ENCODE measurements around the gene PSMA5. TPM values are rescaled to one million over a fixed set of nuclear protein-coding genes. Genes with fewer than 3 reads are reported as not detected.

PSMA5 gene
- total RNA-seq, 1 experiment from 2014 or later: 169 TPM

- ATAC-seq (no peak), DNase-seq (ENCODE audit: low read depth, low spot score) (no peak)
- ChIA-PET RAD21 (ENCODE audit: low non-redundant PET in 1 of 2, low total read pairs in 2 of 2, uncharacterized antibody in 2 of 2, unreplicated experiment in 2 of 2) (no interaction called here), POLR2A (no interaction called here), CTCF (no interaction called here)
- no peak overlapping the region for H2AFZ ChIP-seq (ENCODE audit: low read depth, low read length, poor library complexity, severe bottlenecking)
- intact Hi-C loops (cut with micrococcal nuclease): no loop called here
- no peaks in the 10 kb centered on the region for H3K79me2 ChIP-seq (ENCODE audit: insufficient read depth, low read length)
- H3K9ac ChIP-seq (ENCODE audit: low read length): no peak overlapping the region
- no TSS peak for BruUV-seq (replicated peaks)
- no peaks in the 10 kb centered on the region for H3K9me3 ChIP-seq (ENCODE audit: control insufficient read depth in 1 of 2, insufficient read depth in 1 of 2, low read depth in 1 of 2, low read length in 2 of 2)
- H4K20me1 ChIP-seq (ENCODE audit: insufficient read depth): no peaks in the 10 kb centered on the region
- no peak overlapping the region for H3K4me3 ChIP-seq (replicated peaks in 1 of 2; ENCODE audit: low read depth in 1 of 2, low read length in 2 of 2)
- no peaks in the 10 kb centered on the region for H3K4me1 ChIP-seq (ENCODE audit: control insufficient read depth in 1 of 2, insufficient read depth in 2 of 2, low read length in 2 of 2)
- no peaks in the 10 kb centered on the region for H3K36me3 ChIP-seq (ENCODE audit: control insufficient read depth in 1 of 2, insufficient read depth in 2 of 2, low read length in 2 of 2)
- H3K4me2 ChIP-seq (ENCODE audit: low read length): no peak overlapping the region
- TF ChIP-seq REST (IDR thresholded peaks at IDR 0.05; ENCODE audit: low read depth): no peak
- TF ChIP-seq MAX (IDR thresholded peaks at IDR 0.05): no peak
- TF ChIP-seq ELF1 (IDR thresholded peaks at IDR 0.05; ENCODE audit: borderline replicate concordance, low read depth): no peak
- TF ChIP-seq CEBPB (IDR thresholded peaks at IDR 0.05; ENCODE audit: low read depth): no peak
- no peak for TF ChIP-seq ATF3 (IDR thresholded peaks at IDR 0.05)
- no peak for TF ChIP-seq ZFX (IDR thresholded peaks at IDR 0.05)
- no peak for TF ChIP-seq RAD21 (IDR thresholded peaks at IDR 0.05; ENCODE audit: low read depth)
- no peak overlapping the region for H3K27ac ChIP-seq (ENCODE audit: low read depth, low read length)
- no peaks in the 10 kb centered on the region for H3K9me2 ChIP-seq (ENCODE audit: insufficient read depth)
- no peaks in the 10 kb centered on the region for H3K27me3 ChIP-seq (ENCODE audit: insufficient read depth, low read length)
Observed at GRCh38 chr1:109381573-109381972, 44.7 kb downstream of the PSMA5 start.

Measured in HCT116 (cell line).